G401 (cell line): Measurements from ENCODE around the gene LRBA. TPM values are rescaled to one million over a fixed set of nuclear protein-coding genes. Genes with fewer than 3 reads are reported as not detected.

ENCODE experiments used
- DNase-seq: peaks from one replicate; pipeline ENCODE4 v3.0.0-alpha.2; 2015; ENCODE audit warnings: low spot score
- in situ Hi-C: cut with HindIII; loops from 2 replicates; pipeline ENCODE4 v1.10.0; 2016; ENCODE audit warnings: low sequenced_read_pairs, mixed read lengths
- total RNA-seq: library from RNA; depleted of rRNA; stranded (reverse); fragments of >200 nt; shearing (Covaris generic); gene quantifications from 2 replicates; pipeline ENCODE4 v1.2.3, GENCODE V29; 2014

Gene LRBA
- total RNA-seq, 1 experiment from 2014 or later = 71.7 TPM

GRCh38 chr4:150314031-150314430 is 701.1 kb downstream of the LRBA start:
- DNase-seq = no peak
- in situ Hi-C loops = no loop called here

- no peak for DNase-seq
Observed at GRCh38 chr4:150310159-150310895, 704.8 kb downstream of the LRBA start.

GRCh38 chr4:150308824-150309472 is 706.1 kb downstream of the LRBA start:
- in situ Hi-C loops = no loop called here

More at GRCh38 chr4:150310159-150310895, 704.8 kb downstream of the LRBA start:
- in situ Hi-C loops = no loop called here

GRCh38 chr4:150306719-150307118 is 708.4 kb downstream of the LRBA start:
- no peak for DNase-seq
- in situ Hi-C loops = no loop called here

More at GRCh38 chr4:150308824-150309472, 706.1 kb downstream of the LRBA start:
- DNase-seq = no peak

- in situ Hi-C loops = no loop called here
- DNase-seq = no peak
Observed at GRCh38 chr4:150305995-150306394, 709.1 kb downstream of the LRBA start.

- no peak for DNase-seq
- in situ Hi-C loops = no loop called here
Observed at GRCh38 chr4:150302553-150302952, 712.5 kb downstream of the LRBA start.

- in situ Hi-C loops = no loop called here
- DNase-seq = no peak
Observed at GRCh38 chr4:150299816-150300215, 715.3 kb downstream of the LRBA start.

GRCh38 chr4:150297861-150298474 is 717.1 kb downstream of the LRBA start:
- DNase-seq = peak; percentile 67
- in situ Hi-C loops = no loop called here

GRCh38 chr4:150289881-150290280 is 725.2 kb downstream of the LRBA start:
- DNase-seq = no peak
- in situ Hi-C loops = no loop called here

- in situ Hi-C loops = no loop called here
- DNase-seq = no peak
Observed at GRCh38 chr4:150289198-150289597, 725.9 kb downstream of the LRBA start.

- in situ Hi-C loops = no loop called here
- no peak for DNase-seq
Observed at GRCh38 chr4:150286656-150287055, 728.4 kb downstream of the LRBA start.

- in situ Hi-C loops = no loop called here
- DNase-seq = no peak
Observed at GRCh38 chr4:150283689-150284088, 731.4 kb downstream of the LRBA start.

- in situ Hi-C loops = no loop called here
Observed at GRCh38 chr4:150280975-150281374, 734.1 kb downstream of the LRBA start.

GRCh38 chr4:150280081-150280895 is 734.8 kb downstream of the LRBA start:
- in situ Hi-C loops = no loop called here

More at GRCh38 chr4:150280975-150281374, 734.1 kb downstream of the LRBA start:
- DNase-seq = no peak

GRCh38 chr4:150278206-150278605 is 736.9 kb downstream of the LRBA start:
- in situ Hi-C loops = no loop called here
- no peak for DNase-seq

More at GRCh38 chr4:150280081-150280895, 734.8 kb downstream of the LRBA start:
- no peak for DNase-seq

- no peak for DNase-seq
- in situ Hi-C loops = no loop called here
Observed at GRCh38 chr4:150268444-150268843, 746.6 kb downstream of the LRBA start.

GRCh38 chr4:150265806-150266205 is 749.3 kb downstream of the LRBA start:
- in situ Hi-C loops = no loop called here
- no peak for DNase-seq

GRCh38 chr4:150264595-150265161 is 750.4 kb downstream of the LRBA start:
- in situ Hi-C loops = no loop called here

GRCh38 chr4:150262611-150263010 is 752.5 kb downstream of the LRBA start:
- DNase-seq = no peak
- in situ Hi-C loops = no loop called here

More at GRCh38 chr4:150264595-150265161, 750.4 kb downstream of the LRBA start:
- DNase-seq = no peak
